GM21381 (cell line): Measurements from ENCODE around the gene EFHD2.
"Not testable (repeated sequence)": the region's sequence is repeated elsewhere in the genome, so short reads cannot be mapped to it uniquely, and the experiment has no call there.

ENCODE experiments used
- ATAC-seq: cut with Tn5 transposase; IDR thresholded peaks from one replicate; pipeline ENCODE4 v1.9.1; 2021; ENCODE audit warnings: mild to moderate bottlenecking, moderate library complexity; ENCODE audit not compliant: unreplicated experiment

The EFHD2 gene

GRCh38 chr1:15386164-15386749 is 23.4 kb upstream of the EFHD2 start:
- ATAC-seq = no peak

GRCh38 chr1:15388201-15388880 is 21.3 kb upstream of the EFHD2 start:
- no peak for ATAC-seq

- not testable (repeated sequence) for ATAC-seq
These were observed 19.9 kb upstream of the EFHD2 start for GRCh38 chr1:15389828-15390227.

- ATAC-seq = no peak
These were observed 19.0 kb upstream of the EFHD2 start for GRCh38 chr1:15390667-15391066.

- ATAC-seq = no peak
These were observed 18.3 kb upstream of the EFHD2 start for GRCh38 chr1:15391366-15391765.

- ATAC-seq = no peak
These were observed 16.0 kb upstream of the EFHD2 start for GRCh38 chr1:15393475-15394257.

GRCh38 chr1:15394258-15394690 is 15.4 kb upstream of the EFHD2 start:
- ATAC-seq = no peak

GRCh38 chr1:15397236-15397635 is 12.5 kb upstream of the EFHD2 start:
- no peak for ATAC-seq

- no peak for ATAC-seq
These were observed 10.0 kb upstream of the EFHD2 start for GRCh38 chr1:15399710-15400109.

- no peak for ATAC-seq
These were observed 9.1 kb upstream of the EFHD2 start for GRCh38 chr1:15400627-15401026.

- no peak for ATAC-seq
These were observed 8.2 kb upstream of the EFHD2 start for GRCh38 chr1:15401391-15402055.

GRCh38 chr1:15402809-15403450 is 6.8 kb upstream of the EFHD2 start:
- no peak for ATAC-seq

GRCh38 chr1:15403962-15404580 is 5.6 kb upstream of the EFHD2 start:
- no peak for ATAC-seq

- no peak for ATAC-seq
These were observed 4.4 kb upstream of the EFHD2 start for GRCh38 chr1:15405106-15405850.

GRCh38 chr1:15406614-15407559 is 2.8 kb upstream of the EFHD2 start:
- ATAC-seq = no peak

- ATAC-seq = no peak
These were observed 2.1 kb upstream of the EFHD2 start for GRCh38 chr1:15407580-15407979.

GRCh38 chr1:15408890-15409387 is 749 bp upstream of the EFHD2 start:
- no peak for ATAC-seq

- ATAC-seq = no peak
These were observed 665 bp downstream of the EFHD2 start for GRCh38 chr1:15410223-15410883.
